Ovary (tissue), 9 donors: ENCODE results near the gene FFAR2. TPM values are rescaled to one million over a fixed set of nuclear protein-coding genes. Genes with fewer than 3 reads are reported as not detected.

Experiments used
- DNase-seq, 5 donors: peaks; one replicate each; pipeline ENCODE4 v3.0.0-alpha.2; 2019 to 2020
- H3K27ac ChIP-seq, 2 donors: fragments of 200-600 bp; one replicate each; pipeline versions ENCODE4 v1.5.1 to v1.8.0; 2019 to 2022
- H3K27me3 ChIP-seq: fragments of 200-600 bp; one replicate; pipeline ENCODE4 v1.8.0; 2022
- H3K36me3 ChIP-seq: fragments of 200-600 bp; sonication (generic); one replicate; pipeline ENCODE4 v1.5.1; 2019
- H3K4me1 ChIP-seq: one replicate; pipeline ENCODE4 v1.8.1; 2013; ENCODE audit warnings: mild to moderate bottlenecking, moderate library complexity; ENCODE audit not compliant: insufficient read depth
- H3K4me3 ChIP-seq: fragments of 200-600 bp; sonication (generic); one replicate; pipeline ENCODE4 v1.5.1; 2017
- H3K9me3 ChIP-seq, 2 donors: fragments of 200-600 bp in 1 of 2; sonication (generic) in 1 of 2; one replicate each; pipeline versions ENCODE4 v1.5.1 to v1.8.1; 2013 to 2019; ENCODE audit warnings: mild to moderate bottlenecking in 1 of 2, moderate library complexity in 1 of 2
- CTCF ChIP-seq, 3 donors: fragments of 450-650 bp in 2 of 3; fragments of 200-600 bp in 1 of 3; IDR thresholded peaks; one replicate each; pipeline versions ENCODE4 v1.5.1 to v1.8.0; 2016 to 2022; ENCODE audit warnings: antibody characterized with exemption in 3 of 3, mild to moderate bottlenecking in 1 of 3
- EP300 ChIP-seq: sonication (generic); formaldehyde crosslinking; IDR thresholded peaks from one replicate; pipeline ENCODE4 v1.6.1; 2017; ENCODE audit warnings: antibody characterized with exemption
- POLR2A ChIP-seq: fragments of 450-650 bp; IDR thresholded peaks from one replicate; pipeline ENCODE4 v1.6.1; 2017; ENCODE audit warnings: antibody characterized with exemption, mild to moderate bottlenecking, moderate library complexity
- WGBS, 3 donors: extraction: QIAGEN DNeasy Blood & Tissue Kit in 1 of 3; methylation state at CpG; one replicate each; pipeline versions ENCODE4 v1.1.5 to v1.1.7; 2013 to 2017; 5-methylcytosine and 5-hydroxymethylcytosine counted together
- intact Hi-C, 4 donors: fragments of 100-400 bp; cut with DNase I; formaldehyde crosslinking; loops; one replicate each; pipeline versions ENCODE4 v1.11.0 to v1.15.1; 2022 to 2023
- polyA plus RNA-seq, 2 donors: library from polyadenylated mRNA; stranded (reverse); fragments of 200-250 nt in 1 of 2; fragments of 350-450 nt in 1 of 2; fragmentation: Illumina TruSeq in 1 of 2; extraction: RNeasy Lipid Tissue Mini Kit (QIAGEN cat#74804) in 1 of 2; gene quantifications; one replicate each; pipeline ENCODE4 v1.2.3, GENCODE V29; 2013 to 2014
- total RNA-seq, 7 donors: library from RNA; depleted of rRNA in 2 of 7; stranded (reverse); fragments of >200 nt in 2 of 7; fragmentation: NEBNext Ultra II Directional in 3 of 7; extraction: Animal tissue kit (Norgen Biotek cat#: 25700) in 3 of 7; gene quantifications; one replicate each; pipeline versions ENCODE4 v1.1.0 to v1.2.4, GENCODE V29; 2016 to 2023
- donor health status: DM: no; HTN: no; CAD: no; lungs with moderate emphysema.
- donor health status: DM: no; HTN: no; CAD: no.
- donor health status: Bipolar disorder and iron deficiency.
- donor health status: DM: yes; HTN: yes; CAD: no.
- donor health status: DM: no; HTN: no; CAD: no.
- donor health status: DM: yes; HTN: yes; CAD: no.

Gene FFAR2
- total and polyA plus RNA-seq, 9 donors = 0.20 to 0.47 (median 0.32) TPM; not detected in 5

GRCh38 chr19:35438096-35438495 is 10.0 kb upstream of the FFAR2 start:
- H3K27ac ChIP-seq = no peak overlapping the region
- WGBS, 3 donors = 65 to 76% (median 68%) methylated on average over 5 of the region's 5 CpGs
- intact Hi-C loops = no loop called here
- H3K36me3 ChIP-seq = no peaks in the 10 kb centered on the region
- H3K9me3 ChIP-seq = no peaks in the 10 kb centered on the region
- H3K27me3 ChIP-seq = no peaks in the 10 kb centered on the region
- no peak overlapping the region for H3K4me3 ChIP-seq
- DNase-seq = no peak
- peaks cover 17% of the 10 kb centered on the region for H3K4me1 ChIP-seq
- TF ChIP-seq CTCF (IDR thresholded peaks at IDR 0.05) (no peak), EP300 (no peak), POLR2A (no peak)

- Histone ChIP-seq H3K4me3 (no peak overlapping the region), H3K9me3 (no peaks in the 10 kb centered on the region), H3K4me1 (peaks cover 17% of the 10 kb centered on the region), H3K27ac (no peak overlapping the region), H3K36me3 (no peaks in the 10 kb centered on the region), H3K27me3 (no peaks in the 10 kb centered on the region)
- TF ChIP-seq CTCF (IDR thresholded peaks at IDR 0.05) (no peak), POLR2A (no peak), EP300 (no peak)
- DNase-seq = peak in 3 of 5 donors; percentile 21 to 59 (median 34)
- WGBS, 3 donors = 6 to 23% (median 17%) methylated on average over 5 of the region's 5 CpGs
- intact Hi-C loops = no loop called here
Observed at GRCh38 chr19:35438527-35438926, 9.5 kb upstream of the FFAR2 start.

GRCh38 chr19:35439921-35440320 is 8.1 kb upstream of the FFAR2 start:
- H3K27ac ChIP-seq = no peak overlapping the region
- H3K9me3 ChIP-seq = no peaks in the 10 kb centered on the region
- DNase-seq = no peak
- H3K4me1 ChIP-seq = peaks cover 14% of the 10 kb centered on the region
- no peak overlapping the region for H3K4me3 ChIP-seq
- TF ChIP-seq CTCF (IDR thresholded peaks at IDR 0.05) (no peak), POLR2A (no peak), EP300 (no peak)
- no peaks in the 10 kb centered on the region for H3K27me3 ChIP-seq
- intact Hi-C loops = no loop called here
- H3K36me3 ChIP-seq = no peaks in the 10 kb centered on the region
- 88 to 94% (median 92%) methylated on average over 6 of the region's 6 CpGs for WGBS, 3 donors

GRCh38 chr19:35442091-35442490 is 6.0 kb upstream of the FFAR2 start:
- TF ChIP-seq CTCF (IDR thresholded peaks at IDR 0.05) (no peak), EP300 (no peak), POLR2A (no peak)

GRCh38 chr19:35444735-35445134 is 3.3 kb upstream of the FFAR2 start:
- Histone ChIP-seq H3K27me3 (no peaks in the 10 kb centered on the region), H3K36me3 (no peaks in the 10 kb centered on the region), H3K9me3 (no peaks in the 10 kb centered on the region), H3K4me3 (no peak overlapping the region), H3K4me1 (no peaks in the 10 kb centered on the region), H3K27ac (no peak overlapping the region)
- DNase-seq = no peak
- TF ChIP-seq CTCF (IDR thresholded peaks at IDR 0.05) (no peak), EP300 (no peak), POLR2A (no peak)
- WGBS, 3 donors = 75 to 93% (median 89%) methylated on average over 1 of the region's 1 CpG
- intact Hi-C loops = no loop called here

More at GRCh38 chr19:35442091-35442490, 6.0 kb upstream of the FFAR2 start:
- Histone ChIP-seq H3K36me3 (no peaks in the 10 kb centered on the region), H3K4me3 (no peak overlapping the region), H3K27me3 (no peaks in the 10 kb centered on the region), H3K9me3 (no peaks in the 10 kb centered on the region), H3K27ac (no peak overlapping the region), H3K4me1 (peaks cover 6% of the 10 kb centered on the region)
- intact Hi-C loops = no loop called here
- no peak for DNase-seq
- 85 to 89% (median 86%) methylated on average over 7 of the region's 7 CpGs for WGBS, 3 donors
